Measurements from ENCODE around the gene GPR155. TPM values are rescaled to one million over a fixed set of nuclear protein-coding genes. Genes with fewer than 3 reads are reported as not detected.
A peak's percentile ranks its signal among the peaks of the same experiment; 100 is the strongest.

Gene GPR155
- total and polyA plus RNA-seq, 4 donors, result 3.1 to 9.4 (median 4.4) TPM

DNA sequence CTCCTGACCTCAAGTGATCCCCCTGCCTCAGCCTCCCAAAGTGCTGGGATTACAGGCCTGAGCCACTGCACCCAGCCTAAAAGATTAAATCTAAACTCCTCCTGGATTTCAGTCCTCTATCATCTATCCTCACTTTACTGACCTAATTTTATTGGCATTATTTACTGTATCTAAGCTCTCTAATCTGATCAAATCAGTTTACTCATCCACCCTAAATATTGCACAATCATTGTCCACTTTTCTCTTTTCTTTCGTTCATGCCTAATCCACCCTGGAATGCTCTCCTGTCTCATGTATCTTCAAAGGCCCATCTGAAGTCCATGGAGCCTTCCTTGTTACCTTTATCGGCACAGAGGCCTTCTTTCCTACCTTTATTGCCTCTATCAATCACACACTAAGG is 31.6 kb upstream of the GPR155 start:
- Histone ChIP-seq H3K27ac (ENCODE audit: low read depth in 1 of 2, low read length in 2 of 2) (no peak overlapping the region), H3K36me3 (ENCODE audit: control insufficient read depth in 4 of 4, insufficient read depth in 3 of 4, low read depth in 1 of 4, low read length in 3 of 4) (no peaks in the 10 kb centered on the region), H3K9me3 (ENCODE audit: control insufficient read depth in 4 of 4, low read length in 3 of 4) (no peaks in the 10 kb centered on the region), H3K27me3 (ENCODE audit: control insufficient read depth in 4 of 4, insufficient read depth in 4 of 4, low read length in 3 of 4) (no peaks in the 10 kb centered on the region), H3K9ac (ENCODE audit: low read depth in 1 of 2, low read length in 2 of 2) (no peak overlapping the region), H3K4me3 (ENCODE audit: low read depth in 1 of 3, low read length in 3 of 3) (no peak overlapping the region), H3K4me1 (ENCODE audit: control insufficient read depth in 4 of 4, insufficient read depth in 4 of 4, low read length in 3 of 4) (peaks cover 6 to 26% (median 10%) of the 10 kb centered on the region in 4 donors)
- no peak for DNase-seq (ENCODE audit: low spot score)
- 61% methylated on average over 2 of the region's 2 CpGs for WGBS
- peak in 1 of 2 donors; percentile 37 for TF ChIP-seq JUND (IDR thresholded peaks at IDR 0.05)
- TF ChIP-seq ATF3 (IDR thresholded peaks at IDR 0.05), result peak; percentile 53
- TF ChIP-seq RXRA (IDR thresholded peaks at IDR 0.05), result peak in 1 of 2 donors; percentile 31
- TF ChIP-seq ZBTB33 (IDR thresholded peaks at IDR 0.05), result no peak
- TF ChIP-seq HNF4A (conservative IDR thresholded peaks at IDR 0.05), result peak; percentile 17 to 49

DNA sequence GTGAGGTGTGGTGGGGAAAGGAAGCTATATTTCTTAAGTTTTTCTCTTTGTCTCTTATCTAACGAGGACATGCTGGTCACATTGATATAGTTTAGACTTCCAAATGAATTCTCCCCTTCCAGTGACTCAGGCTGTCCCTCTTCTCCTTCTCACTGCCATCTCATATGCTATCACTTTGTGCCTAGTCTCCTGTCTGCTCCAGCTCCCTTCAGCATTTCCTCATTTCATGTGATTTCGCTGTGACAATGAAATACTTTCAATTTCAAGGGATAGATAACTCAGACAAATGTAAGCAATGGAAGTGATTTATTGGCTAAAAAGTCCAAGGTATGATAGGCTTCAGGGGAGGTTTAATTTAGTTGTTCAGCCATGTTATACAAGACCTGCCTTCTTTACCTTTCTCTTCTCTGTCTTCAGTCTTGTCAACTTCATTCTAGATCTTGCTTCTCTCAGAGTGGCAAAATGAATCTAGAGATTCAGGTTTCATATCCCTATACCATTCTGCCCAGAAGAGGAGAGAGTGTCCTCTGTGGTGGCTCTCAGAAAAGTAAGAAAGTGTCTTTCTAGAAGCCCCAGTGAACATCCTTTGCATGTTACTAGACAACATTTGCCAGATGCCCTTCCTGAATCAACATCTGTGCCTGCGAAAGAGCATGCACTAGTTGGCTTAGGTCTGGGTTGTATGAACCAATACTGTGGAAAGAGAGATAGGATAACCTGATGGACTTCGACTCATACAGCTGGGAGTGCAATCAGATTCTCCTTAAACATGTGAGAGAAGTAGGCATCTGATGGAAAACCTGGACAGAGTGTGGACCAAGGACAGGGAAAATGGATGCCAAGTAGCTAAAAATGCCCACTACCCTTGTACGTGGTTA is 29.9 kb upstream of the GPR155 start:
- no peaks in the 10 kb centered on the region for H3K36me3 ChIP-seq (ENCODE audit: control insufficient read depth in 4 of 4, insufficient read depth in 3 of 4, low read depth in 1 of 4, low read length in 3 of 4)
- no peak overlapping the region for H3K9ac ChIP-seq (ENCODE audit: low read depth in 1 of 2, low read length in 2 of 2)
- H3K9me3 ChIP-seq (ENCODE audit: control insufficient read depth in 4 of 4, low read length in 3 of 4), result no peaks in the 10 kb centered on the region
- H3K4me1 ChIP-seq (ENCODE audit: control insufficient read depth in 4 of 4, insufficient read depth in 4 of 4, low read length in 3 of 4), result peaks cover 6 to 32% (median 14%) of the 10 kb centered on the region in 4 donors
- WGBS, result 62% methylated on average over 5 of the region's 5 CpGs
- no peak for DNase-seq (ENCODE audit: low spot score)
- TF ChIP-seq TAF1 (conservative IDR thresholded peaks at IDR 0.05) (no peak), RAD21 (IDR thresholded peaks at IDR 0.05) (peak in 1 of 2 donors; percentile 10), MAX (IDR thresholded peaks at IDR 0.05) (peak; percentile 59), HNF4A (conservative IDR thresholded peaks at IDR 0.05) (peak; percentile 82 to 85), YY1 (IDR thresholded peaks at IDR 0.05) (peak; percentile 41), FOXA1 (IDR thresholded peaks at IDR 0.05) (no peak), NR2F2 (IDR thresholded peaks at IDR 0.05) (no peak), JUND (IDR thresholded peaks at IDR 0.05) (peak in 1 of 2 donors; percentile 28), SP1 (IDR thresholded peaks at IDR 0.05) (peak; percentile 46), CTCF (IDR thresholded peaks at IDR 0.05; ENCODE audit: low read depth, low read length, missing input control) (no peak), RXRA (IDR thresholded peaks at IDR 0.05) (peak; percentile 16 to 66), HNF4G (IDR thresholded peaks at IDR 0.05) (peak; percentile 50), FOXA2 (IDR thresholded peaks at IDR 0.05) (peak; percentile 57), ZBTB33 (IDR thresholded peaks at IDR 0.05) (no peak), EGR1 (IDR thresholded peaks at IDR 0.05; ENCODE audit: low read depth in 2 of 2) (peak in 1 of 2 donors; percentile 19)
- H3K4me3 ChIP-seq (ENCODE audit: low read depth in 1 of 3, low read length in 3 of 3), result no peak overlapping the region
- peak overlapping the region in 1 of 2 donors; percentile 23 for H3K27ac ChIP-seq (ENCODE audit: low read depth in 1 of 2, low read length in 2 of 2)
- H3K27me3 ChIP-seq (ENCODE audit: control insufficient read depth in 4 of 4, insufficient read depth in 4 of 4, low read length in 3 of 4), result no peaks in the 10 kb centered on the region
